ENCODE measurements around the gene NKX2-4.

NKX2-4 gene

GRCh38 chr20:21386111-21386510, 11.2 kb downstream of the NKX2-4 start:
- no peak for TF ChIP-seq Cebpa-rat (IDR thresholded peaks at IDR 0.05)
- H3K9ac ChIP-seq = no peak overlapping the region
- H3K4me1 ChIP-seq = no peaks in the 10 kb centered on the region
- no peak overlapping the region for H3K4me3 ChIP-seq
- no peak overlapping the region for H3K4me2 ChIP-seq
- no peak overlapping the region for H3K27ac ChIP-seq
- peaks cover 83% of the 10 kb centered on the region for H3K36me3 ChIP-seq
- no peaks in the 10 kb centered on the region for H3K27me3 ChIP-seq
- H4K20me1 ChIP-seq = peaks cover 5% of the 10 kb centered on the region; the same call in 1 of the 2 replicates
- no peaks in the 10 kb centered on the region; the same call in 1 of the 2 replicates for H3K9me3 ChIP-seq

GRCh38 chr20:21384308-21384892, 12.9 kb downstream of the NKX2-4 start:
- TF ChIP-seq Cebpa-rat (IDR thresholded peaks at IDR 0.05) = no peak
- H3K36me3 ChIP-seq = peaks cover 86% of the 10 kb centered on the region

DNA sequence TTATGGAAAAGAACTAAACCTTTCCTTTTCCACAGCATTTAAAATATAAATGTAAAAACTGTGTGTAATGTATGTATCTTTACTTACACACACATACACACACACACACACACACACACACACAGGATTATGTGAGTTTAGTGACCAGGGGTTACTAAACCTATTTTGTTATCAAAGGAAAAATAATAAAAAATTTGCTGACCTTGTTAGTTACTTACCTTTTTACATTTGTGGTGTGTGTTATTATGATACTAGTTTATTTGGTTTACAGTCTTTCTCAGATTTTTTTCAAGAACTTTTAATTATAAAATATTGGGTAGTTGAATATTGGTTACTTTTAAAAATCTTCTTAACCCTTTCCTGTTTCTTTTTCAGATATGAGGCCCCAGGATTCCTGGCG, 15.7 kb downstream of the NKX2-4 start:
- H3K4me3 ChIP-seq = no peak overlapping the region
- no peak overlapping the region for H3K9ac ChIP-seq
- H3K9me3 ChIP-seq = no peaks in the 10 kb centered on the region
- no peak for TF ChIP-seq Cebpa-rat (IDR thresholded peaks at IDR 0.05)
- H3K36me3 ChIP-seq = peaks cover 78% of the 10 kb centered on the region
- no peak overlapping the region for H3K27ac ChIP-seq
- H4K20me1 ChIP-seq = peaks cover 45% of the 10 kb centered on the region
- no peaks in the 10 kb centered on the region for H3K27me3 ChIP-seq
- H3K4me1 ChIP-seq = no peaks in the 10 kb centered on the region
- H3K4me2 ChIP-seq = no peak overlapping the region

More at GRCh38 chr20:21384308-21384892, 12.9 kb downstream of the NKX2-4 start:
- Histone ChIP-seq H3K9ac (no peak overlapping the region), H3K27ac (no peak overlapping the region), H4K20me1 (peaks cover 23% of the 10 kb centered on the region), H3K27me3 (no peaks in the 10 kb centered on the region), H3K4me1 (no peaks in the 10 kb centered on the region), H3K4me3 (no peak overlapping the region), H3K9me3 (no peaks in the 10 kb centered on the region), H3K4me2 (no peak overlapping the region)

DNA sequence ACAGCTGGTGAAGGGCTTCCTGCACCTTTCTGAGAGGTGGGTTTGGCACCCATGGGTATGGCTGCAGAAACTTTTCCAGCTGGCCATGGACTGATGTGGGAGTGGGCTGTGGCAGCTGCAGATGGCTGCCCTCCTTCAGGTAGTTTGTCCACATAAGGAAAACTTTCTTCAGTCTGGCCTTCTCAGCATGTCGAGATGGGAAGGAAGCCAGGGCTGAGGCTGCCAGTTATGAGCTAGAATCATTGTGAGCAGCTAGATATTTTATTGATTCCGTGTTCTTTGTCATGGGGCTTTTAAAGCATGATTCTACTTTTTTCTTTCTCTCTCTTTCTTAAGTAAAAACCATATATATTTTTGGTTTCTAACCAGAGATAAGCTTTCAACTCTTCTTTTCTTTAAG, 16.6 kb downstream of the NKX2-4 start:
- Histone ChIP-seq H3K9me3 (no peaks in the 10 kb centered on the region), H3K9ac (no peak overlapping the region), H3K4me1 (no peaks in the 10 kb centered on the region), H3K4me3 (no peak overlapping the region), H3K27ac (no peak overlapping the region), H3K4me2 (no peak overlapping the region), H3K36me3 (peaks cover 78% of the 10 kb centered on the region), H3K27me3 (no peaks in the 10 kb centered on the region), H4K20me1 (peaks cover 48% of the 10 kb centered on the region)
- TF ChIP-seq Cebpa-rat (IDR thresholded peaks at IDR 0.05) = no peak

DNA sequence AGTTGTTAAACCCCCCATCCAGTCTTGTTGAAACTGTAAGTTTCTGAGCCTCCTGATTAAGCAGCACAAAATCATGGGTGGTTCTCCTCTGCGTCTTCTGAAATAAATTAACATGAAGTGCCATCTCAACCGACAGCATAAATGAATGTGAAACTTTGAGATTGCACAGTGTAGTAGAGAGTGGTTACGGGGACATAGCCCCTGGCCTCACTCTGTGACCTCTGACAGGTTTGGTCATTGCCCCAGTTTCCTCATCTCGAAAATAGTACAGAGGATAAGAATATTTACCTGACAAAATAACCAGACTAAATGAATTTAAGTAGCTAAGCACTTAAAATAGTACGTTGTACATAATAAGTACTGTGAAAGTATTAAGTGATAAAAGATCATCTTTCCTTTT, 19.1 kb downstream of the NKX2-4 start:
- TF ChIP-seq Cebpa-rat (IDR thresholded peaks at IDR 0.05) = no peak
- no peak overlapping the region for H3K4me2 ChIP-seq
- no peak overlapping the region for H3K9ac ChIP-seq
- no peak overlapping the region for H3K27ac ChIP-seq
- no peaks in the 10 kb centered on the region for H3K27me3 ChIP-seq
- H3K36me3 ChIP-seq = peaks cover 67% of the 10 kb centered on the region
- peaks cover 54% of the 10 kb centered on the region for H4K20me1 ChIP-seq
- H3K4me3 ChIP-seq = no peak overlapping the region
- no peaks in the 10 kb centered on the region for H3K9me3 ChIP-seq
- H3K4me1 ChIP-seq = no peaks in the 10 kb centered on the region

GRCh38 chr20:21377701-21378100, 19.6 kb downstream of the NKX2-4 start:
- no peaks in the 10 kb centered on the region for H3K27me3 ChIP-seq
- H3K27ac ChIP-seq = no peak overlapping the region
- no peak overlapping the region for H3K4me2 ChIP-seq
- no peak overlapping the region for H3K4me3 ChIP-seq
- peaks cover 60% of the 10 kb centered on the region for H4K20me1 ChIP-seq
- H3K36me3 ChIP-seq = peaks cover 67% of the 10 kb centered on the region
- no peaks in the 10 kb centered on the region for H3K4me1 ChIP-seq
- H3K9ac ChIP-seq = no peak overlapping the region
- TF ChIP-seq Cebpa-rat (IDR thresholded peaks at IDR 0.05) = no peak
- H3K9me3 ChIP-seq = no peaks in the 10 kb centered on the region

GRCh38 chr20:21376626-21377025, 20.7 kb downstream of the NKX2-4 start:
- H3K27me3 ChIP-seq = no peaks in the 10 kb centered on the region

GRCh38 chr20:21373436-21373835, 23.9 kb downstream of the NKX2-4 start:
- peaks cover 66% of the 10 kb centered on the region for H4K20me1 ChIP-seq

More at GRCh38 chr20:21376626-21377025, 20.7 kb downstream of the NKX2-4 start:
- H3K36me3 ChIP-seq = peaks cover 61% of the 10 kb centered on the region
- no peak overlapping the region for H3K9ac ChIP-seq
- H3K4me2 ChIP-seq = no peak overlapping the region
- H3K9me3 ChIP-seq = no peaks in the 10 kb centered on the region
- H3K4me1 ChIP-seq = no peaks in the 10 kb centered on the region
- no peak overlapping the region for H3K4me3 ChIP-seq
- peaks cover 66% of the 10 kb centered on the region for H4K20me1 ChIP-seq
- H3K27ac ChIP-seq = no peak overlapping the region
- TF ChIP-seq Cebpa-rat (IDR thresholded peaks at IDR 0.05) = no peak

GRCh38 chr20:21372016-21372415, 25.3 kb downstream of the NKX2-4 start:
- peaks cover 73% of the 10 kb centered on the region for H3K36me3 ChIP-seq
- no peak overlapping the region for H3K27ac ChIP-seq
- no peak overlapping the region for H3K9ac ChIP-seq
- H3K4me3 ChIP-seq = no peak overlapping the region
- H3K4me2 ChIP-seq = no peak overlapping the region
- no peaks in the 10 kb centered on the region for H3K27me3 ChIP-seq
- H4K20me1 ChIP-seq = peaks cover 52% of the 10 kb centered on the region
- no peaks in the 10 kb centered on the region for H3K9me3 ChIP-seq
- H3K4me1 ChIP-seq = no peaks in the 10 kb centered on the region
- no peak for TF ChIP-seq Cebpa-rat (IDR thresholded peaks at IDR 0.05)

More at GRCh38 chr20:21373436-21373835, 23.9 kb downstream of the NKX2-4 start:
- Histone ChIP-seq H3K4me2 (no peak overlapping the region), H3K4me1 (no peaks in the 10 kb centered on the region), H3K9me3 (no peaks in the 10 kb centered on the region), H3K27me3 (no peaks in the 10 kb centered on the region), H3K4me3 (no peak overlapping the region), H3K27ac (no peak overlapping the region), H3K9ac (no peak overlapping the region), H3K36me3 (peaks cover 75% of the 10 kb centered on the region)
- no peak for TF ChIP-seq Cebpa-rat (IDR thresholded peaks at IDR 0.05)

DNA sequence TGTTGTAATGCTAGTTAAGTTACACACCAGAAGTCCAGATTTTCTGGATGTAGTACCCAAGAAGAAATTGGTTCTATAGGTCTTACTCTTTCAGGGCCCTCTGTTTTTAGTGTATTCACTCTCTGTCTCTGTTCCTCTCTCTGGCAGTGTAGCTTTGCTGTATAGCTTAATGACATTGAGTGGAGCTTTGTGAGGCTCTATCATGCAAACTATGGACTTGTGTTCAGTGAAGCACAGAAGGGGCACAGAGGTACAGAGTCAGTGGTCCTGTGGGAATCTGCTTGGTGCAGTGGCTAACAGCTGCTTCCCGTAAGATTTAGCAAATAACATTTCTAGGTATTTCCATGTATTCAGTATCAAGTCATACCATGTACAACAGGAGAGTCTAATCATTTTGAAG, 26.1 kb downstream of the NKX2-4 start:
- Histone ChIP-seq H3K27me3 (no peaks in the 10 kb centered on the region), H4K20me1 (peaks cover 50% of the 10 kb centered on the region), H3K4me3 (no peak overlapping the region), H3K36me3 (peaks cover 73% of the 10 kb centered on the region), H3K4me1 (no peaks in the 10 kb centered on the region), H3K4me2 (no peak overlapping the region; the same call in 1 of the 2 replicates), H3K9ac (no peak overlapping the region), H3K9me3 (no peaks in the 10 kb centered on the region), H3K27ac (no peak overlapping the region)
- no peak for TF ChIP-seq Cebpa-rat (IDR thresholded peaks at IDR 0.05)

DNA sequence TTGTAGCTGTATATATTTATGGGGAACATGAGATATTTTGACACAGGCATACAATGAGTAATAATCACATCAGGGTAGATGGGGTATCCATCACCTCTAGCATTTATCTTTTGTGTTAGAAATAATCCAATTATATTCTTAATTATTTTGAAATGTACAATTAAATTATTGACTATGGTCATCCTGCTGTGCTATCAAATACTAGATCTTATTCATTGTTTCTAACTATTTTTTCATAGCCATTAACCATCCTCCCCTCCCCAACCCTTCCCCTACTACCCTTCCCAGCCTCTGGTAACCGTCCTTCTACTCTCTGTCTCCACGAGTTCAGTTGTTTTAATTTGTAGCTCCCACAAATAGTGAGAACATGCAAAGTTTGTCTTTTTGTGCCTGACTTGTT, 28.5 kb downstream of the NKX2-4 start:
- H3K4me1 ChIP-seq = no peaks in the 10 kb centered on the region
- TF ChIP-seq Cebpa-rat (IDR thresholded peaks at IDR 0.05) = no peak
- H3K4me2 ChIP-seq = no peak overlapping the region
- no peaks in the 10 kb centered on the region for H3K27me3 ChIP-seq
- H4K20me1 ChIP-seq = peaks cover 46% of the 10 kb centered on the region
- H3K4me3 ChIP-seq = no peak overlapping the region
- H3K36me3 ChIP-seq = peaks cover 85% of the 10 kb centered on the region
- no peak overlapping the region for H3K9ac ChIP-seq
- no peak overlapping the region for H3K27ac ChIP-seq
- H3K9me3 ChIP-seq = no peaks in the 10 kb centered on the region

All from BLaER1 (cell line).